ENCODE data around the gene SLC6A11.

GRCh38 chr3:10926811-10927521 is 110.9 kb downstream of the SLC6A11 start:
- TF ChIP-seq CTCF (IDR thresholded peaks at IDR 0.05 in 4 of 5, conservative IDR thresholded peaks at IDR 0.05 in 1 of 5) (no peak), POLR2A (IDR thresholded peaks at IDR 0.05) (no peak)

All from gastrocnemius medialis (tissue), 4 donors.